HL-60 (cell line): ENCODE data around the gene FBXL7.

Experiments
- DNase-seq, 2 experiments: peaks; one replicate each; pipeline ENCODE4 v3.0.0-alpha.2; 2010 to 2020; ENCODE audit warnings: low read depth in 1 of 2, low spot score in 1 of 2
- H3K27ac ChIP-seq: fragments of 250-450 bp; sonication (Bioruptor Pico); replicated peaks from 2 replicates; pipeline ENCODE4 v1.5.1; 2020; ENCODE audit warnings: mild to moderate bottlenecking, moderate library complexity
- H3K27me3 ChIP-seq: fragments of 250-450 bp; sonication (Bioruptor Pico); 2 replicates; pipeline ENCODE4 v1.5.1; 2021; ENCODE audit warnings: mild to moderate bottlenecking, moderate library complexity; ENCODE audit not compliant: insufficient read depth, poor library complexity, severe bottlenecking
- H3K4me3 ChIP-seq: replicated peaks from 2 replicates; pipeline ENCODE4 v1.5.1; 2011; ENCODE audit warnings: mild to moderate bottlenecking, control low read depth, low read length; ENCODE audit not compliant: insufficient read depth
- GABPA ChIP-seq: IDR thresholded peaks from 2 replicates; pipeline ENCODE4 v1.6.1; 2012; ENCODE audit warnings: low read depth
- POLR2AphosphoS5 ChIP-seq: IDR thresholded peaks from 2 replicates; pipeline ENCODE4 v1.6.1; 2012; ENCODE audit warnings: low read depth
- REST ChIP-seq: IDR thresholded peaks from 2 replicates; pipeline ENCODE4 v1.6.1; 2012; ENCODE audit warnings: low read depth; ENCODE audit not compliant: insufficient replicate concordance
- SPI1 ChIP-seq: IDR thresholded peaks from 2 replicates; pipeline ENCODE4 v1.6.1; 2012; ENCODE audit warnings: low read depth, mild to moderate bottlenecking, borderline replicate concordance
- TF ChIP-seq, protein P1 (sequence below): IDR thresholded peaks from one replicate; pipeline ENCODE4 v1.5.1; 2011; ENCODE audit warnings: low read length, control low read depth, inconsistent platforms; ENCODE audit not compliant: insufficient read depth

FBXL7 gene

DNA sequence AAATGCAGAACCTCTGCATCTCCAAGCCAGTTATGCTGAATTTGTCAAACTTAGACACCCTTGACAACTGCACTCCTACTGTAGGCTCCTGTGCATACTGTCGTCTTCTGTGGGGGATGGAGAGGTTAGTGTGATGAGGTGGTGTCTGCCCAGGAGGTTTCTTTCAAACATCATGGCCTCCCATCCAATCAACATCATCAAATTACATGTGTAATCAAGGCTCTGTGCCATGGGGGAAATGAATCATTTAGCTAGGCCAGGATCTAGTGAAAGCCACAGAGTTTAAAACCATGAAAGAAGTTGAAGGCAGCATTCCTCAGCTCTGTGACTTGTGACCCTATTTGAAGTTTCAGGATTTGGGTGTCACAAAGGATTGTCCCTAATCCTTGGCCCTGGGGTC is 439.0 kb downstream of the FBXL7 start:
- Histone ChIP-seq H3K27ac (no peak overlapping the region), H3K27me3 (no peaks in the 10 kb centered on the region), H3K4me3 (no peak overlapping the region)
- no peak for DNase-seq
- TF ChIP-seq REST (no peak), GABPA (no peak), POLR2AphosphoS5 (no peak), SPI1 (no peak)
- TF ChIP-seq, protein P1, sequence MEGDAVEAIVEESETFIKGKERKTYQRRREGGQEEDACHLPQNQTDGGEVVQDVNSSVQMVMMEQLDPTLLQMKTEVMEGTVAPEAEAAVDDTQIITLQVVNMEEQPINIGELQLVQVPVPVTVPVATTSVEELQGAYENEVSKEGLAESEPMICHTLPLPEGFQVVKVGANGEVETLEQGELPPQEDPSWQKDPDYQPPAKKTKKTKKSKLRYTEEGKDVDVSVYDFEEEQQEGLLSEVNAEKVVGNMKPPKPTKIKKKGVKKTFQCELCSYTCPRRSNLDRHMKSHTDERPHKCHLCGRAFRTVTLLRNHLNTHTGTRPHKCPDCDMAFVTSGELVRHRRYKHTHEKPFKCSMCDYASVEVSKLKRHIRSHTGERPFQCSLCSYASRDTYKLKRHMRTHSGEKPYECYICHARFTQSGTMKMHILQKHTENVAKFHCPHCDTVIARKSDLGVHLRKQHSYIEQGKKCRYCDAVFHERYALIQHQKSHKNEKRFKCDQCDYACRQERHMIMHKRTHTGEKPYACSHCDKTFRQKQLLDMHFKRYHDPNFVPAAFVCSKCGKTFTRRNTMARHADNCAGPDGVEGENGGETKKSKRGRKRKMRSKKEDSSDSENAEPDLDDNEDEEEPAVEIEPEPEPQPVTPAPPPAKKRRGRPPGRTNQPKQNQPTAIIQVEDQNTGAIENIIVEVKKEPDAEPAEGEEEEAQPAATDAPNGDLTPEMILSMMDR, result no peak

GRCh38 chr5:15940905-15941304 is 440.9 kb downstream of the FBXL7 start:
- Histone ChIP-seq H3K27ac (no peak overlapping the region), H3K27me3 (no peaks in the 10 kb centered on the region), H3K4me3 (no peak overlapping the region)
- TF ChIP-seq REST (no peak), POLR2AphosphoS5 (no peak), GABPA (no peak), SPI1 (no peak)
- TF ChIP-seq, protein P1, result no peak
- no peak for DNase-seq

- H3K27ac ChIP-seq, result no peak overlapping the region
- H3K4me3 ChIP-seq, result no peak overlapping the region
- H3K27me3 ChIP-seq, result no peaks in the 10 kb centered on the region
- no peak for DNase-seq
- TF ChIP-seq GABPA, result no peak
- TF ChIP-seq REST, result no peak
Measured at GRCh38 chr5:15943487-15943886, 443.5 kb downstream of the FBXL7 start.

- DNase-seq, result no peak
- no peaks in the 10 kb centered on the region for H3K27me3 ChIP-seq
- TF ChIP-seq REST (no peak), POLR2AphosphoS5 (no peak), SPI1 (no peak), GABPA (no peak)
- TF ChIP-seq, protein P1, result no peak
- H3K27ac ChIP-seq, result no peak overlapping the region
- no peak overlapping the region for H3K4me3 ChIP-seq
Measured at GRCh38 chr5:15946026-15946425, 446.0 kb downstream of the FBXL7 start.
